ENCODE measurements around the gene KRTAP22-2. TPM values are rescaled to one million over a fixed set of nuclear protein-coding genes. Genes with fewer than 3 reads are reported as not detected.

The KRTAP22-2 gene
- total and polyA plus RNA-seq, 2 donors (not counting 1 experiment from before 2014, with no cell fraction given): not detected

DNA sequence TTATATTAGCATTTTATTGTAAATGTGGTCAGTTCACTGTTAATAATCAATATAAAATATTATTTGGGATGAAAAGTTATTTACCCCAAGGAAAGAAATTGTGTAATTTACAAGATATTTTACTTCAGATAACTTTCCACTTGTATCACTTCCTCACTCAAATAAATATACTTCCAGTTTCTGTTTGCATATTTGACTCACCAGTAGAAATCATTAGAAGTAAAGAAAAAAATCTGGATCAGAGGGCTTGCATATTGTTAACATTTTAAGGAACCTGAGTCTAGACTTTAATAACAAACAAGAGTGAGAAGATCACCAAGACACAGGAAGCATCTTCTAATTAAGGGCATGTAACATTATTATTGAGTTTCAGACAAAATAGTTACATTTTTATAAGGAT, 29.9 kb upstream of the KRTAP22-2 start:
- H3K9me3 Mint-ChIP-seq (ENCODE audit: insufficient read depth): no peaks in the 10 kb centered on the region
- no peaks in the 10 kb centered on the region for H4K20me1 ChIP-seq (ENCODE audit: control insufficient read depth, insufficient read depth, low read length, poor library complexity, severe bottlenecking)
- ChIA-PET POLR2A (no interaction called here), CTCF (no interaction called here)
- H3K9me3 ChIP-seq (ENCODE audit: control extremely low read depth in 1 of 3, control insufficient read depth in 2 of 3, insufficient read depth in 1 of 3, low read length in 2 of 3): peaks cover 0 to 11% (median 2%) of the 10 kb centered on the region in 3 donors
- DNase-seq (no peak), ATAC-seq (ENCODE audit: low read depth) (no peak)
- no peaks in the 10 kb centered on the region for H3K4me1 Mint-ChIP-seq
- no peaks in the 10 kb centered on the region for H3K4me1 ChIP-seq (ENCODE audit: control insufficient read depth in 2 of 2, insufficient read depth in 2 of 2, low read length in 2 of 2)
- H3K27me3 Mint-ChIP-seq: no peaks in the 10 kb centered on the region
- H3K27ac ChIP-seq (ENCODE audit: low read length in 2 of 2): no peak overlapping the region
- no peak overlapping the region for H2AFZ ChIP-seq (ENCODE audit: insufficient read depth, low read depth, low read length, poor library complexity, severe bottlenecking)
- no peaks in the 10 kb centered on the region for H3K79me2 ChIP-seq (ENCODE audit: control insufficient read depth, insufficient read depth, low read length)
- H3K27ac Mint-ChIP-seq: no peak overlapping the region
- no peak overlapping the region for H3K4me3 ChIP-seq (ENCODE audit: control extremely low read depth in 1 of 5, extremely low read depth in 1 of 5, insufficient read depth in 1 of 5, low read depth in 2 of 5, low read length in 4 of 5)
- no peaks in the 10 kb centered on the region for H3K36me3 ChIP-seq (replicated peaks in 1 of 2; ENCODE audit: control extremely low read depth in 1 of 2, control insufficient read depth in 1 of 2, extremely low read depth in 1 of 2, insufficient read depth in 2 of 2, low read length in 1 of 2)
- intact Hi-C loops (cut with micrococcal nuclease): no loop called here
- no peaks in the 10 kb centered on the region for H3K27me3 ChIP-seq (replicated peaks in 1 of 4; ENCODE audit: control extremely low read depth in 1 of 4, control insufficient read depth in 3 of 4, insufficient read depth in 4 of 4, low read length in 3 of 4)
- no peak overlapping the region for H3K4me3 Mint-ChIP-seq
- no peak for TF ChIP-seq EZH2 (IDR thresholded peaks at IDR 0.05; ENCODE audit: borderline replicate concordance, insufficient read depth, low read depth, low read length, poor library complexity, severe bottlenecking)
- TF ChIP-seq, protein P1, sequence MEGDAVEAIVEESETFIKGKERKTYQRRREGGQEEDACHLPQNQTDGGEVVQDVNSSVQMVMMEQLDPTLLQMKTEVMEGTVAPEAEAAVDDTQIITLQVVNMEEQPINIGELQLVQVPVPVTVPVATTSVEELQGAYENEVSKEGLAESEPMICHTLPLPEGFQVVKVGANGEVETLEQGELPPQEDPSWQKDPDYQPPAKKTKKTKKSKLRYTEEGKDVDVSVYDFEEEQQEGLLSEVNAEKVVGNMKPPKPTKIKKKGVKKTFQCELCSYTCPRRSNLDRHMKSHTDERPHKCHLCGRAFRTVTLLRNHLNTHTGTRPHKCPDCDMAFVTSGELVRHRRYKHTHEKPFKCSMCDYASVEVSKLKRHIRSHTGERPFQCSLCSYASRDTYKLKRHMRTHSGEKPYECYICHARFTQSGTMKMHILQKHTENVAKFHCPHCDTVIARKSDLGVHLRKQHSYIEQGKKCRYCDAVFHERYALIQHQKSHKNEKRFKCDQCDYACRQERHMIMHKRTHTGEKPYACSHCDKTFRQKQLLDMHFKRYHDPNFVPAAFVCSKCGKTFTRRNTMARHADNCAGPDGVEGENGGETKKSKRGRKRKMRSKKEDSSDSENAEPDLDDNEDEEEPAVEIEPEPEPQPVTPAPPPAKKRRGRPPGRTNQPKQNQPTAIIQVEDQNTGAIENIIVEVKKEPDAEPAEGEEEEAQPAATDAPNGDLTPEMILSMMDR (IDR thresholded peaks at IDR 0.05): no peak
- H3K4me2 ChIP-seq (replicated peaks; ENCODE audit: low read depth, low read length, poor library complexity, severe bottlenecking): no peak overlapping the region
- H3K9ac ChIP-seq (ENCODE audit: low read length): no peak overlapping the region

DNA sequence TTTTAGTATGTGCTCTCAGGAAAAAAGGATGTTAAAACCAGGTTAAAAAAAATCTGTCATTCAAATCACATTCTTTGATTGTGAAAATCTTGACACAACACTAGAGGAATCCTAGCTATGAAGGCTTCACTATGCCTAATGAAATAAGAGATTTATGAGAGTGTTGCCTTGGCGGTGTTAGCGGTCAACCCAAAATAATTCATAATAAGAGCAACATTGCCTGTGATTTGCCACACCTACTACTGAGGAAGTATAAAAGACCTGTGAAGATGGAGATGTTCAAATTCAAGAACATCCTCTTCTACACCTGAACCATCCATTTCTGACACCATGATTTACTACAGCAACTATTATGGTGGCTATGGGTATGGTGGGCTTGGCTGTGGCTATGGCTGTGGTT, 25.9 kb upstream of the KRTAP22-2 start, which contains the start of gene KRTAP20-1:
TSS of gene KRTAP20-1 (plus strand) at position 301 of the 400 bp plus-strand sequence. CDS start at position 331, 30 bp downstream.
- ChIA-PET POLR2A (no interaction called here), CTCF (no interaction called here)
- Histone ChIP-seq H3K4me1 (ENCODE audit: control insufficient read depth in 2 of 2, insufficient read depth in 2 of 2, low read length in 2 of 2) (no peaks in the 10 kb centered on the region), H3K9ac (ENCODE audit: low read length) (no peak within 1 kb of the TSS), H2AFZ (ENCODE audit: insufficient read depth, low read depth, low read length, poor library complexity, severe bottlenecking) (no peak within 1 kb of the TSS), H3K27me3 (replicated peaks in 1 of 4; ENCODE audit: control extremely low read depth in 1 of 4, control insufficient read depth in 3 of 4, insufficient read depth in 4 of 4, low read length in 3 of 4) (no peaks in the 10 kb centered on the region), H3K27ac (ENCODE audit: low read length in 2 of 2) (no peak within 1 kb of the TSS), H3K4me3 (ENCODE audit: control extremely low read depth in 1 of 5, extremely low read depth in 1 of 5, insufficient read depth in 1 of 5, low read depth in 2 of 5, low read length in 4 of 5) (no peak within 1 kb of the TSS), H4K20me1 (ENCODE audit: control insufficient read depth, insufficient read depth, low read length, poor library complexity, severe bottlenecking) (no peaks in the 10 kb centered on the region), H3K79me2 (ENCODE audit: control insufficient read depth, insufficient read depth, low read length) (no peaks in the 10 kb centered on the region), H3K4me2 (replicated peaks; ENCODE audit: low read depth, low read length, poor library complexity, severe bottlenecking) (no peak within 1 kb of the TSS), H3K9me3 (ENCODE audit: control extremely low read depth in 1 of 3, control insufficient read depth in 2 of 3, insufficient read depth in 1 of 3, low read length in 2 of 3) (peaks cover 0 to 5% (median 0%) of the 10 kb centered on the region in 3 donors), H3K36me3 (replicated peaks in 1 of 2; ENCODE audit: control extremely low read depth in 1 of 2, control insufficient read depth in 1 of 2, extremely low read depth in 1 of 2, insufficient read depth in 2 of 2, low read length in 1 of 2) (no peaks in the 10 kb centered on the region)
- intact Hi-C loops (cut with micrococcal nuclease): no loop called here
- peaks cover under 1% of the 10 kb centered on the region for H3K9me3 Mint-ChIP-seq (ENCODE audit: insufficient read depth)
- ATAC-seq (ENCODE audit: low read depth): no peak
- no peaks in the 10 kb centered on the region for H3K4me1 Mint-ChIP-seq
- H3K27me3 Mint-ChIP-seq: no peaks in the 10 kb centered on the region
- H3K27ac Mint-ChIP-seq: no peak within 1 kb of the TSS
- H3K4me3 Mint-ChIP-seq: no peak within 1 kb of the TSS
- TF ChIP-seq, protein P1 (IDR thresholded peaks at IDR 0.05): no peak
- no peak for TF ChIP-seq EZH2 (IDR thresholded peaks at IDR 0.05; ENCODE audit: borderline replicate concordance, insufficient read depth, low read depth, low read length, poor library complexity, severe bottlenecking)
- no peak for DNase-seq
- WGBS (ENCODE audit: insufficient coverage): no CpG with 5 or more reads among the region's 2 CpGs

Data from B cell (primary cell).